OCI-LY1 (cell line): Measurements from ENCODE around the gene AGAP3.

Experiments
- H2AFZ ChIP-seq: fragments of 200-600 bp; sonication (generic), shearing (Covaris generic); 2 replicates; pipeline ENCODE4 v1.6.0; 2014; ENCODE audit warnings: antibody characterized with exemption, mild to moderate bottlenecking, low read length
- H3F3A ChIP-seq: fragments of 200-600 bp; sonication (generic), shearing (Covaris generic); 2 replicates; pipeline ENCODE4 v1.6.0; 2014; ENCODE audit warnings: mild to moderate bottlenecking, antibody characterized with exemption, low read length, moderate library complexity; ENCODE audit not compliant: insufficient read depth
- H3K27ac ChIP-seq: fragments of 200-600 bp; sonication (generic); 2 replicates; pipeline ENCODE4 v1.5.1; 2014; ENCODE audit warnings: low read length, mixed run types, mild to moderate bottlenecking, low read depth; ENCODE audit not compliant: poor library complexity, severe bottlenecking
- H3K27me3 ChIP-seq: fragments of 200-600 bp; sonication (generic); 2 replicates; pipeline ENCODE4 v1.6.0; 2014; ENCODE audit warnings: antibody characterized with exemption, mild to moderate bottlenecking, low read length, moderate library complexity; ENCODE audit not compliant: insufficient read depth
- H3K36me3 ChIP-seq: fragments of 200-600 bp; sonication (generic); 2 replicates; pipeline ENCODE4 v1.6.1; 2014; ENCODE audit warnings: mild to moderate bottlenecking, antibody characterized with exemption, low read length, moderate library complexity, mixed read lengths; ENCODE audit not compliant: insufficient read depth
- H3K4me1 ChIP-seq: fragments of 200-600 bp; sonication (generic); 2 replicates; pipeline ENCODE4 v1.5.1; 2014; ENCODE audit warnings: mild to moderate bottlenecking, low read length, moderate library complexity; ENCODE audit not compliant: insufficient read depth, severe bottlenecking
- H3K4me2 ChIP-seq: fragments of 200-600 bp; sonication (generic), shearing (Covaris generic); 2 replicates; pipeline ENCODE4 v1.6.1; 2014; ENCODE audit warnings: low read length
- H3K4me3 ChIP-seq: fragments of 200-600 bp; sonication (generic); 2 replicates; pipeline ENCODE4 v1.5.1; 2014; ENCODE audit warnings: low read length, low read depth, mild to moderate bottlenecking, mixed read lengths; ENCODE audit not compliant: poor library complexity, severe bottlenecking
- H3K79me2 ChIP-seq: fragments of 200-600 bp; shearing (Covaris generic); 2 replicates; pipeline ENCODE4 v1.6.1; 2016; ENCODE audit warnings: mixed run types, low read length, mixed read lengths; ENCODE audit not compliant: insufficient read depth
- H3K9ac ChIP-seq: fragments of 200-600 bp; sonication (generic), shearing (Covaris generic); 2 replicates; pipeline ENCODE4 v1.6.1; 2014; ENCODE audit warnings: mild to moderate bottlenecking, low read length, mixed read lengths
- H3K9me2 ChIP-seq: fragments of 200-600 bp; sonication (generic), shearing (Covaris generic); 2 replicates; pipeline ENCODE4 v1.6.1; 2014; ENCODE audit warnings: low read depth, mild to moderate bottlenecking, low read length, mixed read lengths
- H3K9me3 ChIP-seq: fragments of 200-600 bp; shearing (Covaris generic); 2 replicates; pipeline ENCODE4 v1.6.1; 2014; ENCODE audit warnings: low read length, mixed read lengths
- H4K20me1 ChIP-seq: fragments of 200-600 bp; sonication (generic), shearing (Covaris generic); 2 replicates; pipeline ENCODE4 v1.6.0; 2016; ENCODE audit warnings: mild to moderate bottlenecking, low read length; ENCODE audit not compliant: insufficient read depth
- CTCF ChIP-seq: fragments of 200-600 bp; sonication (generic), shearing (Covaris generic); IDR thresholded peaks from 2 replicates; pipeline ENCODE4 v1.5.1; 2017; ENCODE audit warnings: mild to moderate bottlenecking, antibody characterized with exemption, low read length, moderate library complexity, mixed read lengths
- EZH2 ChIP-seq: fragments of 200-600 bp; sonication (generic), shearing (Covaris generic); IDR thresholded peaks from 2 replicates; pipeline ENCODE4 v1.8.0; 2017; ENCODE audit warnings: borderline replicate concordance, mixed run types, mild to moderate bottlenecking, antibody characterized with exemption, low read length, moderate library complexity, mixed read lengths

The AGAP3 gene

GRCh38 chr7:151079199-151079910 lies 6.9 kb upstream of the AGAP3 start:
- Histone ChIP-seq H3F3A (peaks cover 4% of the 10 kb centered on the region; the same call in 1 of the 2 replicates), H3K9ac (peak overlapping the region; percentile 92), H3K9me3 (no peaks in the 10 kb centered on the region), H3K27me3 (no peaks in the 10 kb centered on the region), H3K4me3 (peak overlapping the region; percentile 82), H4K20me1 (no peaks in the 10 kb centered on the region), H2AFZ (no peak overlapping the region), H3K4me1 (peaks cover 43% of the 10 kb centered on the region), H3K27ac (no peak overlapping the region), H3K4me2 (peak overlapping the region; percentile 90), H3K9me2 (no peaks in the 10 kb centered on the region), H3K36me3 (peaks cover 34% of the 10 kb centered on the region), H3K79me2 (no peaks in the 10 kb centered on the region)
- TF ChIP-seq CTCF (no peak), EZH2 (no peak)

DNA sequence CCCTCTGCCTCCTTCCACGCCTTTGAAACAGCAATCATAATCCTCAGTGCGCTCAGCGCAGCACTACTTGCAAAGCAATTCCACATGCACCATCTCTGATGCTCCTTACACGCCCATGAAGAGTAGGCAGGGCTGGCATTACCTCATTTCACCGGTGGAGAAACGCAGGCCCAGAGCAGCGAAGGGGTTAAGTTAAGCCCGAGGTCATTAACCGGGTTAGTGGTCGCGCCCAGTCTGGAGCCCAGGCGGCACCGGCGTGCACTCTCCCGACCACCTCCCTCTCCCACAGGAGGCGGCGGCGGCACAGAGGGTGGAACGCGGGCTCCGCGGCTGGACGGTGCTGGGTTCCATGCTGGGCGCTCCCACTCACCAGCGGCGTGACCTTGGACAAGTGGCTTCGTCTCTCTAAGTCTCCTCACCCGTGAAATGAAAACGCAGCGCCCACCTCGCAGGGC lies 6.2 kb upstream of the AGAP3 start:
- Histone ChIP-seq H3K79me2 (no peaks in the 10 kb centered on the region), H3K4me3 (peak overlapping the region; percentile 82), H3K4me2 (peak overlapping the region; percentile 90), H2AFZ (no peak overlapping the region), H3F3A (peaks cover 4% of the 10 kb centered on the region; the same call in 1 of the 2 replicates), H3K9ac (peak overlapping the region; percentile 92), H3K4me1 (peaks cover 45% of the 10 kb centered on the region), H3K27ac (peak overlapping the region; percentile 29), H3K27me3 (no peaks in the 10 kb centered on the region), H3K36me3 (peaks cover 27% of the 10 kb centered on the region), H4K20me1 (no peaks in the 10 kb centered on the region), H3K9me2 (no peaks in the 10 kb centered on the region), H3K9me3 (no peaks in the 10 kb centered on the region)
- no peak for TF ChIP-seq CTCF
- no peak for TF ChIP-seq EZH2

GRCh38 chr7:151080522-151081169 lies 5.6 kb upstream of the AGAP3 start, which contains the start of gene FASTK:
FASTK (minus strand) TSS chr7:151080809; CDS start chr7:151080766, 43 bp downstream.
- Histone ChIP-seq H3K9ac (peak within 1 kb of the TSS; percentile 92), H4K20me1 (no peaks in the 10 kb centered on the region), H2AFZ (no peak within 1 kb of the TSS), H3F3A (peaks cover 4% of the 10 kb centered on the region; the same call in 1 of the 2 replicates), H3K4me1 (peaks cover 51% of the 10 kb centered on the region), H3K9me3 (no peaks in the 10 kb centered on the region), H3K4me3 (peak within 1 kb of the TSS; percentile 82), H3K36me3 (peaks cover 21% of the 10 kb centered on the region), H3K9me2 (no peaks in the 10 kb centered on the region), H3K4me2 (peak within 1 kb of the TSS; percentile 90), H3K27me3 (0 out of 2 replicates have a peak, but pooled peaks cover 2% of the 10 kb centered on the region), H3K79me2 (no peaks in the 10 kb centered on the region), H3K27ac (peak within 1 kb of the TSS; percentile 64)
- no peak for TF ChIP-seq CTCF
- no peak for TF ChIP-seq EZH2
